Left renal cortex interstitium (tissue), 4 donors: ENCODE results near the gene KEL. TPM values are rescaled to one million over a fixed set of nuclear protein-coding genes. Genes with fewer than 3 reads are reported as not detected.
A peak's percentile ranks its signal among the peaks of the same experiment; 100 is the strongest.
"Not testable (repeated sequence)": the region's sequence is repeated elsewhere in the genome, so short reads cannot be mapped to it uniquely, and the experiment has no call there.

ENCODE experiments used
- DNase-seq, 4 donors: peaks; one replicate each; pipeline ENCODE4 v3.0.0-alpha.2; 2013; ENCODE audit warnings: low read depth in 4 of 4, low spot score in 2 of 4, missing footprints in 1 of 4
- polyA plus RNA-seq, 4 donors: library from polyadenylated mRNA; unstranded; fragments of 120-200 nt; gene quantifications; one replicate each; pipeline ENCODE4 v1.2.1, GENCODE V29; 2013; ENCODE audit not compliant: insufficient read length in 4 of 4

The KEL gene
- 1 to 10 TPM; 1.6 to 3.8 (median 2.7) TPM for polyA plus RNA-seq

GRCh38 chr7:142961973-142962926, at the start of gene KEL:
Gene KEL, minus strand, starts transcription at chr7:142962363. Its CDS starts 157 bp downstream, at chr7:142962206.
- no peak for DNase-seq

- peak in 3 of 4 donors; percentile 9 to 59 (median 46) for DNase-seq
These were observed 46.1 kb upstream of the KEL start for GRCh38 chr7:143008007-143008901.

- no peak for DNase-seq
These were observed 43.6 kb upstream of the KEL start for GRCh38 chr7:143005632-143006260.

GRCh38 chr7:143003393-143004051, 41.4 kb upstream of the KEL start:
- peak in 2 of 4 donors; percentile 11 to 29 for DNase-seq

- no peak for DNase-seq
These were observed 40.7 kb upstream of the KEL start for GRCh38 chr7:143002898-143003297.

- DNase-seq = no peak
These were observed 39.9 kb upstream of the KEL start for GRCh38 chr7:143002106-143002505.

- DNase-seq = no peak
These were observed 38.5 kb upstream of the KEL start for GRCh38 chr7:143000648-143001047.

- DNase-seq = no peak
These were observed 37.6 kb upstream of the KEL start for GRCh38 chr7:142999793-143000192.

GRCh38 chr7:142998966-142999365, 36.8 kb upstream of the KEL start:
- no peak for DNase-seq

- DNase-seq = no peak
These were observed 35.4 kb upstream of the KEL start for GRCh38 chr7:142997456-142997989.

GRCh38 chr7:142992427-142992826, 30.3 kb upstream of the KEL start:
- no peak for DNase-seq

- DNase-seq = no peak
These were observed 22.1 kb upstream of the KEL start for GRCh38 chr7:142984297-142984696.

- DNase-seq = no peak
These were observed 21.7 kb upstream of the KEL start for GRCh38 chr7:142983825-142984224.

GRCh38 chr7:142978402-142978801, 16.2 kb upstream of the KEL start:
- not testable (repeated sequence) for DNase-seq

- no peak for DNase-seq
These were observed 12.5 kb upstream of the KEL start for GRCh38 chr7:142974626-142975025.

- no peak for DNase-seq
These were observed 7.0 kb upstream of the KEL start for GRCh38 chr7:142969183-142969582.

- no peak for DNase-seq
These were observed 6.1 kb upstream of the KEL start for GRCh38 chr7:142968229-142968628.

- DNase-seq = no peak
These were observed 2.5 kb upstream of the KEL start for GRCh38 chr7:142964502-142965246.

- no peak for DNase-seq
These were observed 1.8 kb upstream of the KEL start for GRCh38 chr7:142963993-142964392.
